Sigmoid colon (tissue), 4 donors: ENCODE measurements around the gene EED.

Experiments
- EP300 ChIP-seq, 4 donors: sonication (generic); formaldehyde crosslinking; IDR thresholded peaks; one replicate each; pipeline ENCODE4 v1.6.1; 2017; ENCODE audit warnings: antibody characterized with exemption in 4 of 4
- POLR2AphosphoS5 ChIP-seq, 4 donors: sonication (generic); formaldehyde crosslinking; IDR thresholded peaks; one replicate each; pipeline ENCODE4 v1.6.1; 2017; ENCODE audit warnings: antibody characterized with exemption in 4 of 4
- TF ChIP-seq, protein P1 (sequence below), 4 experiments: fragments of 450-650 bp in 3 of 4; fragments of 200-600 bp in 1 of 4; IDR thresholded peaks; one replicate each; pipeline ENCODE4 v1.5.1; 2016 to 2019; ENCODE audit warnings: antibody characterized with exemption in 4 of 4, mild to moderate bottlenecking in 3 of 4, moderate library complexity in 2 of 4

GRCh38 chr11:86230921-86231434, 13.6 kb upstream of the EED start:
- TF ChIP-seq, protein P1, sequence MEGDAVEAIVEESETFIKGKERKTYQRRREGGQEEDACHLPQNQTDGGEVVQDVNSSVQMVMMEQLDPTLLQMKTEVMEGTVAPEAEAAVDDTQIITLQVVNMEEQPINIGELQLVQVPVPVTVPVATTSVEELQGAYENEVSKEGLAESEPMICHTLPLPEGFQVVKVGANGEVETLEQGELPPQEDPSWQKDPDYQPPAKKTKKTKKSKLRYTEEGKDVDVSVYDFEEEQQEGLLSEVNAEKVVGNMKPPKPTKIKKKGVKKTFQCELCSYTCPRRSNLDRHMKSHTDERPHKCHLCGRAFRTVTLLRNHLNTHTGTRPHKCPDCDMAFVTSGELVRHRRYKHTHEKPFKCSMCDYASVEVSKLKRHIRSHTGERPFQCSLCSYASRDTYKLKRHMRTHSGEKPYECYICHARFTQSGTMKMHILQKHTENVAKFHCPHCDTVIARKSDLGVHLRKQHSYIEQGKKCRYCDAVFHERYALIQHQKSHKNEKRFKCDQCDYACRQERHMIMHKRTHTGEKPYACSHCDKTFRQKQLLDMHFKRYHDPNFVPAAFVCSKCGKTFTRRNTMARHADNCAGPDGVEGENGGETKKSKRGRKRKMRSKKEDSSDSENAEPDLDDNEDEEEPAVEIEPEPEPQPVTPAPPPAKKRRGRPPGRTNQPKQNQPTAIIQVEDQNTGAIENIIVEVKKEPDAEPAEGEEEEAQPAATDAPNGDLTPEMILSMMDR (IDR thresholded peaks at IDR 0.05) = no peak
- TF ChIP-seq POLR2AphosphoS5 (IDR thresholded peaks at IDR 0.05) = no peak
- no peak for TF ChIP-seq EP300 (IDR thresholded peaks at IDR 0.05)
